Uterus (tissue), 4 donors: ENCODE results near the gene CWC22. TPM values are rescaled to one million over a fixed set of nuclear protein-coding genes. Genes with fewer than 3 reads are reported as not detected.

Experiments
- DNase-seq, 2 donors: peaks; one replicate each; pipeline ENCODE4 v3.0.0-alpha.2; 2019 to 2020
- H3K27ac ChIP-seq, 2 donors: fragments of 200-600 bp; sonication (generic); 1 replicate in 1 of 2; 2 replicates in 1 of 2; pipeline ENCODE4 v1.5.1; 2016 to 2018
- H3K27me3 ChIP-seq, 2 donors: fragments of 200-600 bp; sonication (generic); one replicate each; pipeline ENCODE4 v1.5.1; 2018 to 2019; ENCODE audit warnings: control low read depth in 1 of 2
- H3K36me3 ChIP-seq, 2 donors: fragments of 200-600 bp; sonication (generic); one replicate each; pipeline ENCODE4 v1.5.1; 2019; ENCODE audit warnings: control low read depth in 1 of 2
- H3K4me1 ChIP-seq, 2 donors: fragments of 200-600 bp; sonication (generic); one replicate each; pipeline ENCODE4 v1.5.1; 2018 to 2019; ENCODE audit warnings: control low read depth in 1 of 2
- H3K4me3 ChIP-seq, 2 donors: fragments of 200-600 bp; sonication (generic); 1 replicate in 1 of 2; 2 replicates in 1 of 2; pipeline ENCODE4 v1.5.1; 2018 to 2019; ENCODE audit warnings: mild to moderate bottlenecking in 1 of 2
- H3K9me3 ChIP-seq, 2 donors: fragments of 200-600 bp; sonication (generic); one replicate each; pipeline ENCODE4 v1.5.1; 2019; ENCODE audit warnings: control low read depth in 1 of 2
- POLR2A ChIP-seq, 2 donors: fragments of 450-650 bp; IDR thresholded peaks; one replicate each; pipeline ENCODE4 v1.6.1; 2016; ENCODE audit warnings: antibody characterized with exemption in 2 of 2, mild to moderate bottlenecking in 1 of 2, moderate library complexity in 1 of 2
- intact Hi-C: fragments of 100-400 bp; cut with DNase I; formaldehyde crosslinking; loops from one replicate; pipeline ENCODE4 v1.15.1; 2023; ENCODE audit warnings: low total_unique reads
- total RNA-seq, 4 donors: library from RNA; depleted of rRNA in 3 of 4; stranded (reverse); fragments of >200 nt in 3 of 4; gene quantifications; one replicate each; pipeline versions ENCODE4 v1.1.0 to v1.2.4, GENCODE V29; 2014 to 2023
- TF ChIP-seq, protein P1 (sequence below), 4 experiments: fragments of 200-600 bp in 2 of 4; fragments of 450-650 bp in 2 of 4; sonication (generic) in 2 of 4; IDR thresholded peaks; one replicate each; pipeline ENCODE4 v1.5.1; 2016 to 2019; ENCODE audit warnings: antibody characterized with exemption in 4 of 4, mild to moderate bottlenecking in 2 of 4, moderate library complexity in 1 of 4
- donor health status: DM: yes; HTN: yes; CAD: no.

CWC22 gene
- total RNA-seq, 4 donors from 2014 or later, result 7.7 to 40.0 (median 25.0) TPM

DNA sequence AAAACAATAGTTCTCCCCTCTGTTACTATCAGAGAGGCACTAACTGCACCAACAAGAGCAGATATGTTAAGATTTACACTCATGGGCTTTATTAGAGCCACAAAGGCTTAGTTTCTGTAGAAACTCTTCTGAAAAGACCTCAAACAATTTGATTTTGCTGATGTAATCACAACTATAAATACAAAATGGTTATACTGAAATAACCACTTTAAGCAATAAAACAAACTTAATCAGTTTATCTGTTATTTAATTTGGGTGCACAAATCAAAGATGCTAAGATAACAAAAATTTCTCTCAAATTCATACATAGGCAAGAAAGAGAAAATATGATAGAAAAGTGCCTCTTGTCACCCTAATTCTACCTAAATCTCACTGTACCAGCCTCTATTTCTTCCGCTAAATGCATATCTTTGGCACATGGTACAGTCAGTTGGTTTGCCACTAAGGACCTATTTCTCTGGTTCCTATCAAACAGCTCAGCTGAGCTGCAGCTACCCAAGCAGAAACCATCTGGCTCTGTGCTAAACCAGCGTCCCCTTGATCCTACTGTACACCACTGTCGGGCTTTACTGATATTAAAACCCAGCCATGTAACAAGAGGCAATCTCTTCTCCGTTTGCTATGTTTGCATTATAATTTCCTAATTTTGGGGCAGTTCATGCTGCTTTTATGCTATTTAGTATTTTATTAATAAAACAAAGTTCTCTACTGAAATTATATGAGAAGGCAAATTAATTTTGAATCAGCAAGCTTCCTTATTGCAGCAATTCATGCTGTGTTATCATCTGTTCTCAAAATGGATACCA lies 60.1 kb downstream of the CWC22 start:
- H3K27ac ChIP-seq, result no peak overlapping the region
- no peaks in the 10 kb centered on the region for H3K36me3 ChIP-seq
- DNase-seq, result no peak
- H3K27me3 ChIP-seq, result no peaks in the 10 kb centered on the region
- intact Hi-C loops, result no loop called here
- H3K9me3 ChIP-seq, result no peaks in the 10 kb centered on the region
- no peaks in the 10 kb centered on the region for H3K4me1 ChIP-seq
- no peak overlapping the region for H3K4me3 ChIP-seq
- TF ChIP-seq, protein P1, sequence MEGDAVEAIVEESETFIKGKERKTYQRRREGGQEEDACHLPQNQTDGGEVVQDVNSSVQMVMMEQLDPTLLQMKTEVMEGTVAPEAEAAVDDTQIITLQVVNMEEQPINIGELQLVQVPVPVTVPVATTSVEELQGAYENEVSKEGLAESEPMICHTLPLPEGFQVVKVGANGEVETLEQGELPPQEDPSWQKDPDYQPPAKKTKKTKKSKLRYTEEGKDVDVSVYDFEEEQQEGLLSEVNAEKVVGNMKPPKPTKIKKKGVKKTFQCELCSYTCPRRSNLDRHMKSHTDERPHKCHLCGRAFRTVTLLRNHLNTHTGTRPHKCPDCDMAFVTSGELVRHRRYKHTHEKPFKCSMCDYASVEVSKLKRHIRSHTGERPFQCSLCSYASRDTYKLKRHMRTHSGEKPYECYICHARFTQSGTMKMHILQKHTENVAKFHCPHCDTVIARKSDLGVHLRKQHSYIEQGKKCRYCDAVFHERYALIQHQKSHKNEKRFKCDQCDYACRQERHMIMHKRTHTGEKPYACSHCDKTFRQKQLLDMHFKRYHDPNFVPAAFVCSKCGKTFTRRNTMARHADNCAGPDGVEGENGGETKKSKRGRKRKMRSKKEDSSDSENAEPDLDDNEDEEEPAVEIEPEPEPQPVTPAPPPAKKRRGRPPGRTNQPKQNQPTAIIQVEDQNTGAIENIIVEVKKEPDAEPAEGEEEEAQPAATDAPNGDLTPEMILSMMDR (IDR thresholded peaks at IDR 0.05), result no peak
- TF ChIP-seq POLR2A (IDR thresholded peaks at IDR 0.05), result no peak

DNA sequence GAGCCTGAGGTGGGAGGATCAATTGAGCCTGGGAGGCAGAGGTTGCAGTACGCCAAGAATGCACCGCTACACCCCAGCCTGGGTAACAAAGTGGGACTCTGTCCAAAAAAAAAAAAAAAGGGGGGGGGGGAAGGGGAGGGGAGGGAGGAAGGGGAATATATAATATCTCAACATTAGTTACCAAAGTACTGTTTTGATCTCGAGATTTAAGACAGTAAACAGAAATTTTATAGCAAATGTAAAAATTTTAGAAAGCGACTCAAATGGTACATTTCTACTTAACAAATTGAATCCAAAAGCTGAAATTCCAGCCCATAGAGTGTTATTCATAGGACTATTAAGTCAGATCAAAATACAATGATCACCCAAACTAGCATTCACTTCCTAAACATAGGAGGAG lies 60.8 kb downstream of the CWC22 start:
- intact Hi-C loops, result no loop called here
- no peak for DNase-seq
- Histone ChIP-seq H3K27me3 (no peaks in the 10 kb centered on the region), H3K4me3 (no peak overlapping the region), H3K9me3 (no peaks in the 10 kb centered on the region), H3K27ac (no peak overlapping the region), H3K4me1 (no peaks in the 10 kb centered on the region), H3K36me3 (no peaks in the 10 kb centered on the region)
- TF ChIP-seq POLR2A (IDR thresholded peaks at IDR 0.05), result no peak
- TF ChIP-seq, protein P1 (IDR thresholded peaks at IDR 0.05), result no peak

DNA sequence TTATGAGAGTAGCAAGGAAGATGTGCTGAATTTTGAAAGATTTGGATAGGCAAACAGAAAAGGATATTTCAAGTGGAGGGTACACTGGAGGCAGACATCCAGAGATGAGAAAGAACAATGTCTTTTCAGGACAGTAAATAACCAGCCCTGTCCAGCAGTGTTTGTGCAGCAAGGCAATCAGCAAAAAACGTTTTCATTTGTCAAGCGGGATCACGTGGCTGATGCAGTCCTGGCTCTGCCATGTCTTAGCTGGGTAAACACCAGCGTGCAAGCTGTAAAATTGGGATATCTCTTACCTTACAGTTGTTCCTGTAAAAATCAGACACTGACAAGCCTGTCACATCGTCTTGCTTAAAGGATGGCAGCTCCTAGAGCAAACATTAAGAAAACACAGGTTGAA lies 67.8 kb downstream of the CWC22 start:
- H3K27me3 ChIP-seq, result no peaks in the 10 kb centered on the region
- no peaks in the 10 kb centered on the region for H3K36me3 ChIP-seq
- DNase-seq, result no peak
- TF ChIP-seq, protein P1 (IDR thresholded peaks at IDR 0.05), result no peak
- no peak for TF ChIP-seq POLR2A (IDR thresholded peaks at IDR 0.05)
- no peak overlapping the region for H3K27ac ChIP-seq
- intact Hi-C loops, result no loop called here
- H3K9me3 ChIP-seq, result no peaks in the 10 kb centered on the region
- H3K4me1 ChIP-seq, result no peaks in the 10 kb centered on the region
- H3K4me3 ChIP-seq, result no peak overlapping the region

DNA sequence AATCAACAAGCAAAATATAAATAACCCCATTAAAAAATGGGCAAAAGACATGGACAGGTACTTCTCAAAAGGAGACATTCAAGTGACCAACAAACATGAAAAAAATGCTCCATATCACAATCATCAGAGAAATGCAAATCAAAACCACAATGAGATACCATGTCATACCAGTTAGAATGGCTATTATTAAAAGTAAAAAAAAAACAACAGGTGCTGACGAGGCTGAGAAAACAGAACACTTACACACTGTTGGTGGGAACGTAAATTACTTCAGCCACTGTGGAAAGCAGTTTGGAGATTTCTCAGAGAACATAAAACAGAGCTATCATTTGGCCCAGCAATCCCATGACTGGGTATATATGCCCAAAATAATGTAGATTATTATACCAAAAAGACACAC lies 69.1 kb downstream of the CWC22 start:
- DNase-seq, result no peak
- TF ChIP-seq, protein P1 (IDR thresholded peaks at IDR 0.05), result no peak
- no peak for TF ChIP-seq POLR2A (IDR thresholded peaks at IDR 0.05)
- no peaks in the 10 kb centered on the region for H3K9me3 ChIP-seq
- intact Hi-C loops, result no loop called here
- no peaks in the 10 kb centered on the region for H3K36me3 ChIP-seq
- H3K27me3 ChIP-seq, result no peaks in the 10 kb centered on the region
- no peak overlapping the region for H3K27ac ChIP-seq
- H3K4me3 ChIP-seq, result no peak overlapping the region
- H3K4me1 ChIP-seq, result no peaks in the 10 kb centered on the region

DNA sequence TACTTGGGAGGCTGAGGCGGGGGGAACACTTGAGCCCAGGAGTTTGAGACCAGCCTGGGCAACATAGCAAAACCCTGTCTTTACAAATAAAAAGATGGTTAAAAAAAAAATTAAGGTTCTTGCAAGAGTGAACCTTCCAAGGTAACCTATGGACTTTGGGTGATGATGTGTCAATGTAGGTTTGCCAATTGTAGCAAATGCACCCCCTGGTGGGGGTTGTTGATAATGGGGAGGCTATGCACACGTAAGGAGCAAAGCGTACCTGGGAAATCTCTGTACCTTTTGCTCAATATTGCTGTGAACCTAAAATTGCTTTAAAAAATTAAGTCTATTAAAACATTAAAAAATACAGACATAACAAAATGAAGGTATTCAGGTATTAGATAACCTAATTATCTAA lies 70.4 kb downstream of the CWC22 start:
- DNase-seq, result no peak
- Histone ChIP-seq H3K27ac (no peak overlapping the region), H3K4me3 (no peak overlapping the region), H3K4me1 (no peaks in the 10 kb centered on the region), H3K9me3 (no peaks in the 10 kb centered on the region), H3K27me3 (no peaks in the 10 kb centered on the region), H3K36me3 (no peaks in the 10 kb centered on the region)
- intact Hi-C loops, result no loop called here
- no peak for TF ChIP-seq POLR2A (IDR thresholded peaks at IDR 0.05)
